H9 (cell line): ENCODE measurements around the gene BTRC. TPM values are rescaled to one million over a fixed set of nuclear protein-coding genes. Genes with fewer than 3 reads are reported as not detected.

Source experiments
- DNase-seq: peaks from one replicate; pipeline ENCODE4 v3.0.0-alpha.2; 2017
- H2AFZ ChIP-seq: one replicate; pipeline ENCODE4 v1.6.1; 2013; ENCODE audit warnings: mild to moderate bottlenecking, low read length, control low read depth, moderate library complexity
- H2AK5ac ChIP-seq: 2 replicates; pipeline ENCODE4 v1.6.1; 2013; ENCODE audit warnings: low read length, control low read depth, mixed read lengths; ENCODE audit not compliant: insufficient read length
- H2BK120ac ChIP-seq: one replicate; pipeline ENCODE4 v1.6.1; 2013; ENCODE audit warnings: low read depth, mild to moderate bottlenecking, low read length, control low read depth, inconsistent platforms; ENCODE audit not compliant: poor library complexity, severe bottlenecking
- H2BK12ac ChIP-seq: 2 replicates; pipeline ENCODE4 v1.6.1; 2013; ENCODE audit warnings: low read length, control low read depth, mixed read lengths, low read depth; ENCODE audit not compliant: insufficient read length
- H2BK15ac ChIP-seq: 2 replicates; pipeline ENCODE4 v1.6.1; 2013; ENCODE audit warnings: low read depth, low read length, control low read depth
- H2BK20ac ChIP-seq: one replicate; pipeline ENCODE4 v1.6.1; 2013; ENCODE audit warnings: low read depth, mild to moderate bottlenecking, low read length, control low read depth, inconsistent platforms; ENCODE audit not compliant: poor library complexity, severe bottlenecking
- H2BK5ac ChIP-seq: 2 replicates; pipeline ENCODE4 v1.6.1; 2013; ENCODE audit warnings: low read length, control low read depth, mixed read lengths; ENCODE audit not compliant: insufficient read length
- H3K14ac ChIP-seq: 2 replicates; pipeline ENCODE4 v1.6.1; 2013; ENCODE audit warnings: low read length, control low read depth; ENCODE audit not compliant: insufficient read depth
- H3K18ac ChIP-seq: 2 replicates; pipeline ENCODE4 v1.6.1; 2013; ENCODE audit warnings: low read depth, mild to moderate bottlenecking, mixed read lengths, low read length, control low read depth; ENCODE audit not compliant: insufficient read length
- H3K23ac ChIP-seq: 2 replicates; pipeline ENCODE4 v1.6.1; 2013; ENCODE audit warnings: low read length, control low read depth, mixed read lengths, low read depth; ENCODE audit not compliant: insufficient read length
- H3K23me2 ChIP-seq: 2 replicates; pipeline ENCODE4 v1.6.1; 2013; ENCODE audit warnings: low read depth, mild to moderate bottlenecking, mixed read lengths, low read length, control low read depth; ENCODE audit not compliant: insufficient read length, poor library complexity, severe bottlenecking
- H3K27ac ChIP-seq: 2 replicates; pipeline ENCODE4 v1.5.1; 2013; ENCODE audit warnings: low read length, control low read depth, mixed read lengths, low read depth; ENCODE audit not compliant: insufficient read length
- H3K27me3 ChIP-seq: 2 replicates; pipeline ENCODE4 v1.6.1; 2013; ENCODE audit warnings: low read length, control low read depth, inconsistent platforms; ENCODE audit not compliant: insufficient read depth
- H3K4ac ChIP-seq: 2 replicates; pipeline ENCODE4 v1.6.1; 2013; ENCODE audit warnings: low read depth, mild to moderate bottlenecking, control low read depth, inconsistent platforms, low read length, moderate library complexity
- H3K4me1 ChIP-seq: 2 replicates; pipeline ENCODE4 v1.6.1; 2013; ENCODE audit warnings: low read length, control low read depth, inconsistent platforms; ENCODE audit not compliant: insufficient read depth
- H3K4me2 ChIP-seq: 2 replicates; pipeline ENCODE4 v1.6.1; 2013; ENCODE audit warnings: low read length, control low read depth, mixed read lengths; ENCODE audit not compliant: insufficient read length, insufficient read depth
- H3K56ac ChIP-seq: 2 replicates; pipeline ENCODE4 v1.6.1; 2013; ENCODE audit warnings: low read depth, mild to moderate bottlenecking, mixed read lengths, low read length, control low read depth; ENCODE audit not compliant: insufficient read length
- H3K79me1 ChIP-seq: 2 replicates; pipeline ENCODE4 v1.6.1; 2013; ENCODE audit warnings: low read depth, mild to moderate bottlenecking, moderate library complexity, low read length, control low read depth, inconsistent platforms; ENCODE audit not compliant: insufficient read depth, poor library complexity, severe bottlenecking
- H3K79me2 ChIP-seq: 2 replicates; pipeline ENCODE4 v1.6.1; 2013; ENCODE audit warnings: low read length, control low read depth, inconsistent platforms; ENCODE audit not compliant: insufficient read depth
- H3K9ac ChIP-seq: 2 replicates; pipeline ENCODE4 v1.6.1; 2013; ENCODE audit warnings: low read length, control low read depth, mixed read lengths; ENCODE audit not compliant: insufficient read length; ENCODE audit errors: extremely low read depth
- H3K9me3 ChIP-seq: one replicate; pipeline ENCODE4 v1.6.1; 2013; ENCODE audit warnings: low read depth, low read length, inconsistent platforms; ENCODE audit not compliant: control insufficient read depth
- H3T11ph ChIP-seq: one replicate; pipeline ENCODE4 v1.6.1; 2013; ENCODE audit warnings: mild to moderate bottlenecking, low read length, control low read depth, inconsistent platforms
- H4K20me1 ChIP-seq: one replicate; pipeline ENCODE4 v1.6.1; 2013; ENCODE audit not compliant: control insufficient read depth, insufficient read length, insufficient read depth
- H4K5ac ChIP-seq: 2 replicates; pipeline ENCODE4 v1.6.1; 2013; ENCODE audit warnings: low read depth, mild to moderate bottlenecking, mixed read lengths, low read length, control low read depth; ENCODE audit not compliant: insufficient read length
- H4K8ac ChIP-seq: replicated peaks from 2 replicates; pipeline ENCODE4 v1.6.1; 2013; ENCODE audit warnings: low read length, control low read depth, mixed read lengths, low read depth; ENCODE audit not compliant: insufficient read length
- H4K91ac ChIP-seq: 2 replicates; pipeline ENCODE4 v1.6.1; 2013; ENCODE audit warnings: low read depth, mild to moderate bottlenecking, moderate library complexity, mixed read lengths, low read length, control low read depth; ENCODE audit not compliant: insufficient read length
- H3K27ac Mint-ChIP-seq, 3 experiments: 2 replicates in 2 of 3; 3 replicates in 1 of 3; pipeline ENCODE4 v1.8.0; 2020 to 2021; ENCODE audit warnings: mixed read lengths in 3 of 3, mild to moderate bottlenecking in 1 of 3, moderate library complexity in 1 of 3
- H3K27me3 Mint-ChIP-seq: 2 replicates; pipeline ENCODE4 v1.8.0; 2021; ENCODE audit warnings: low read depth, mild to moderate bottlenecking, moderate library complexity, mixed read lengths
- H3K36me3 Mint-ChIP-seq, 3 experiments: 2 replicates in 2 of 3; 3 replicates in 1 of 3; pipeline ENCODE4 v1.8.0; 2020 to 2021; ENCODE audit warnings: low read depth in 3 of 3, mixed read lengths in 3 of 3; ENCODE audit not compliant: insufficient read depth in 1 of 3
- H3K4me1 Mint-ChIP-seq, 2 experiments: 2 replicates each; pipeline ENCODE4 v1.8.0; 2020; ENCODE audit warnings: mixed read lengths in 2 of 2
- H3K4me3 Mint-ChIP-seq, 2 experiments: 2 replicates in 1 of 2; 3 replicates in 1 of 2; pipeline ENCODE4 v1.8.0; 2020 to 2021; ENCODE audit warnings: mild to moderate bottlenecking in 2 of 2, mixed read lengths in 2 of 2, moderate library complexity in 1 of 2
- H3K9me3 Mint-ChIP-seq, 2 experiments: 2 replicates in 1 of 2; 3 replicates in 1 of 2; pipeline ENCODE4 v1.8.0; 2020; ENCODE audit warnings: mild to moderate bottlenecking in 2 of 2, mixed read lengths in 2 of 2, moderate library complexity in 1 of 2
- CTCF ChIP-seq: fragments of 200-600 bp; sonication (generic); conservative IDR thresholded peaks from 3 replicates; pipeline ENCODE4 v1.8.0; 2021; ENCODE audit warnings: antibody characterized with exemption, mild to moderate bottlenecking
- WGBS: extraction: QIAGEN DNeasy Blood & Tissue Kit; methylation state at CpG from one replicate; pipeline ENCODE4 v1.1.7; 2013; ENCODE audit warnings: missing lambda C conversion rate, low lambda C conversion rate, mixed read lengths; ENCODE audit not compliant: insufficient read length; ENCODE audit errors: extremely low coverage; 5-methylcytosine and 5-hydroxymethylcytosine counted together
- total RNA-seq: library from RNA; stranded (reverse); gene quantifications from 2 replicates; pipeline ENCODE4 v1.2.1, GENCODE V29; 2021

BTRC gene
- total RNA-seq, 1 experiment from 2014 or later, result 24.2 TPM

GRCh38 chr10:101367569-101368453 lies 13.8 kb downstream of the BTRC start:
- TF ChIP-seq CTCF, result no peak
- Histone ChIP-seq H3K79me2 (no peaks in the 10 kb centered on the region), H3K9ac (no peak overlapping the region), H3K79me1 (no peaks in the 10 kb centered on the region), H2BK20ac (no peak overlapping the region), H3K23ac (no peak overlapping the region), H4K20me1 (no peaks in the 10 kb centered on the region), H2BK12ac (no peak overlapping the region), H3K18ac (no peak overlapping the region), H3K9me3 (no peaks in the 10 kb centered on the region), H2BK15ac (no peak overlapping the region), H4K8ac (no peak overlapping the region), H3K4me2 (no peak overlapping the region), H4K91ac (no peak overlapping the region), H4K5ac (no peak overlapping the region), H3K14ac (no peak overlapping the region), H3K56ac (no peak overlapping the region), H3T11ph (no peak overlapping the region), H3K27me3 (no peaks in the 10 kb centered on the region), H2BK120ac (no peak overlapping the region), H3K4me1 (no peaks in the 10 kb centered on the region), H3K23me2 (no peaks in the 10 kb centered on the region), H3K4ac (no peak overlapping the region), H3K27ac (no peak overlapping the region), H2AFZ (no peak overlapping the region), H2AK5ac (no peak overlapping the region), H2BK5ac (no peak overlapping the region)
- H3K27ac Mint-ChIP-seq, result no peak overlapping the region
- H3K36me3 Mint-ChIP-seq, result peaks cover 0 to 10% (median 0%) of the 10 kb centered on the region in 3 experiments; a peak in 3 of 7 replicates
- no peaks in the 10 kb centered on the region for H3K9me3 Mint-ChIP-seq
- WGBS, result no CpG with 5 or more reads among the region's 9 CpGs
- no peak for DNase-seq
- H3K27me3 Mint-ChIP-seq, result no peaks in the 10 kb centered on the region
- no peak overlapping the region for H3K4me3 Mint-ChIP-seq
- H3K4me1 Mint-ChIP-seq, result peaks cover 8 to 9% of the 10 kb centered on the region in 2 experiments
